Hepatocyte (in vitro differentiated cells): Measurements from ENCODE around the gene DNLZ. TPM values are rescaled to one million over a fixed set of nuclear protein-coding genes. Genes with fewer than 3 reads are reported as not detected.

ENCODE experiments used
- DNase-seq: peaks from one replicate; pipeline ENCODE4 v3.0.0-alpha.2; 2016; ENCODE audit warnings: low spot score
- H2AFZ ChIP-seq: fragments of 200-600 bp; sonication (generic); 2 replicates; pipeline ENCODE4 v1.6.0; 2016; ENCODE audit warnings: antibody characterized with exemption, mild to moderate bottlenecking
- H3K27ac ChIP-seq: fragments of 200-600 bp; sonication (generic); 2 replicates; pipeline ENCODE4 v1.5.1; 2016; ENCODE audit warnings: mild to moderate bottlenecking
- H3K27me3 ChIP-seq: fragments of 200-600 bp; sonication (generic); 2 replicates; pipeline ENCODE4 v1.6.1; 2016
- H3K36me3 ChIP-seq: fragments of 200-600 bp; sonication (generic); replicated peaks from 2 replicates; pipeline ENCODE4 v1.5.1; 2016; ENCODE audit warnings: low read depth; ENCODE audit not compliant: insufficient read depth
- H3K4me1 ChIP-seq: fragments of 200-600 bp; sonication (generic); 2 replicates; pipeline ENCODE4 v1.5.1; 2016; ENCODE audit warnings: mild to moderate bottlenecking, moderate library complexity; ENCODE audit not compliant: insufficient read depth
- H3K4me2 ChIP-seq: fragments of 200-600 bp; sonication (generic); 2 replicates; pipeline ENCODE4 v1.6.0; 2016
- H3K4me3 ChIP-seq: fragments of 200-600 bp; sonication (generic); 2 replicates; pipeline ENCODE4 v1.5.1; 2016; ENCODE audit warnings: mild to moderate bottlenecking
- H3K79me2 ChIP-seq: fragments of 200-600 bp; sonication (generic); 2 replicates; pipeline ENCODE4 v1.6.0; 2017; ENCODE audit warnings: mild to moderate bottlenecking
- H3K9me2 ChIP-seq: fragments of 200-600 bp; sonication (generic); replicated peaks from 2 replicates; pipeline ENCODE4 v1.6.0; 2017; ENCODE audit warnings: mild to moderate bottlenecking; ENCODE audit not compliant: insufficient read depth
- H3K9me3 ChIP-seq: fragments of 200-600 bp; sonication (generic); 2 replicates; pipeline ENCODE4 v1.5.1; 2016; ENCODE audit warnings: low read depth, mild to moderate bottlenecking
- H4K20me1 ChIP-seq: fragments of 200-600 bp; sonication (generic); 2 replicates; pipeline ENCODE4 v1.6.0; 2016; ENCODE audit warnings: mild to moderate bottlenecking; ENCODE audit not compliant: insufficient read depth, poor library complexity, severe bottlenecking
- EZH2 ChIP-seq: fragments of 200-600 bp; sonication (generic); IDR thresholded peaks from 2 replicates; pipeline ENCODE4 v1.6.1; 2016; ENCODE audit warnings: antibody characterized with exemption, mild to moderate bottlenecking, borderline replicate concordance
- EZH2phosphoT487 ChIP-seq: fragments of 200-600 bp; sonication (generic); IDR thresholded peaks from one replicate; pipeline ENCODE4 v1.6.1; 2018; ENCODE audit warnings: antibody characterized with exemption, mild to moderate bottlenecking, low read depth, moderate library complexity; ENCODE audit not compliant: unreplicated experiment, severe bottlenecking
- WGBS: methylation state at CpG from one replicate; pipeline ENCODE4 v1.1.6; 2016; ENCODE audit warnings: low lambda C conversion rate; ENCODE audit errors: missing lambda C conversion rate; 5-methylcytosine and 5-hydroxymethylcytosine counted together
- polyA plus RNA-seq: library from polyadenylated mRNA; unstranded; fragments of >200 nt; fragmentation: Nextera tagmentation; extraction: Ambion mirVana; gene quantifications from 2 replicates; pipeline ENCODE4 v1.2.1, GENCODE V29; 2016
- total RNA-seq: library from RNA; depleted of rRNA; stranded (reverse); fragments of >200 nt; gene quantifications from 2 replicates; pipeline ENCODE4 v1.2.3, GENCODE V29; 2014
- TF ChIP-seq, protein P1 (sequence below): fragments of 200-600 bp; sonication (generic); IDR thresholded peaks from 2 replicates; pipeline ENCODE4 v1.5.1; 2016; ENCODE audit warnings: antibody characterized with exemption, mild to moderate bottlenecking; ENCODE audit not compliant: poor library complexity

The DNLZ gene
- total and polyA plus RNA-seq, 2 experiments from 2014 or later = 21.5 to 24.3 TPM

DNA sequence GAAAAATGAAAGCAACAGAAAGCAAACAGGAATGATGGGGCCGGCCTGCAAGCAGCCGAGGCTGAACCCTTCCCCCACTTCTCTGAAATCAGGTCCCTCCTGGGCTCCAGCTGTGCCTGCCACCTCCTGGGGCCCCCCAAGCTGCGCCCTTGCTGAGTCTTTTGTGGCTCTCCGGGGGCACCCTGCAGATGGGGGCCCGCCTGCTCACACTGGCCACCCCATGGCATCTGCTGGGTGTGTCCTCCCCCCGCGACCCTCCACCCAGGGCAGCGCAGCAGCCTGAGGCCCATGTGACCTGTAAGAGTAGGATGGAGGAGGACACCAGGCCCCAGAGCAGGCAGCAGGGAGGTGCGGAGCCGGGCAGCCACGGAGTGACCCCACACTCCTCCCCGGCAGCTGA is 30.5 kb downstream of the DNLZ start:
- H3K4me2 ChIP-seq = no peak overlapping the region
- no peaks in the 10 kb centered on the region for H3K9me3 ChIP-seq
- DNase-seq = no peak
- H3K9me2 ChIP-seq = no peaks in the 10 kb centered on the region
- TF ChIP-seq, protein P1, sequence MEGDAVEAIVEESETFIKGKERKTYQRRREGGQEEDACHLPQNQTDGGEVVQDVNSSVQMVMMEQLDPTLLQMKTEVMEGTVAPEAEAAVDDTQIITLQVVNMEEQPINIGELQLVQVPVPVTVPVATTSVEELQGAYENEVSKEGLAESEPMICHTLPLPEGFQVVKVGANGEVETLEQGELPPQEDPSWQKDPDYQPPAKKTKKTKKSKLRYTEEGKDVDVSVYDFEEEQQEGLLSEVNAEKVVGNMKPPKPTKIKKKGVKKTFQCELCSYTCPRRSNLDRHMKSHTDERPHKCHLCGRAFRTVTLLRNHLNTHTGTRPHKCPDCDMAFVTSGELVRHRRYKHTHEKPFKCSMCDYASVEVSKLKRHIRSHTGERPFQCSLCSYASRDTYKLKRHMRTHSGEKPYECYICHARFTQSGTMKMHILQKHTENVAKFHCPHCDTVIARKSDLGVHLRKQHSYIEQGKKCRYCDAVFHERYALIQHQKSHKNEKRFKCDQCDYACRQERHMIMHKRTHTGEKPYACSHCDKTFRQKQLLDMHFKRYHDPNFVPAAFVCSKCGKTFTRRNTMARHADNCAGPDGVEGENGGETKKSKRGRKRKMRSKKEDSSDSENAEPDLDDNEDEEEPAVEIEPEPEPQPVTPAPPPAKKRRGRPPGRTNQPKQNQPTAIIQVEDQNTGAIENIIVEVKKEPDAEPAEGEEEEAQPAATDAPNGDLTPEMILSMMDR = no peak
- TF ChIP-seq EZH2 (no peak), EZH2phosphoT487 (no peak)
- no peaks in the 10 kb centered on the region for H3K36me3 ChIP-seq
- H3K79me2 ChIP-seq = peaks cover 50% of the 10 kb centered on the region
- no peak overlapping the region for H3K27ac ChIP-seq
- no peak overlapping the region for H2AFZ ChIP-seq
- H3K27me3 ChIP-seq = no peaks in the 10 kb centered on the region
- no peak overlapping the region for H3K4me3 ChIP-seq
- H3K4me1 ChIP-seq = peaks cover 13% of the 10 kb centered on the region
- WGBS = 96% methylated on average over 12 of the region's 12 CpGs
- peaks cover 37% of the 10 kb centered on the region for H4K20me1 ChIP-seq

DNA sequence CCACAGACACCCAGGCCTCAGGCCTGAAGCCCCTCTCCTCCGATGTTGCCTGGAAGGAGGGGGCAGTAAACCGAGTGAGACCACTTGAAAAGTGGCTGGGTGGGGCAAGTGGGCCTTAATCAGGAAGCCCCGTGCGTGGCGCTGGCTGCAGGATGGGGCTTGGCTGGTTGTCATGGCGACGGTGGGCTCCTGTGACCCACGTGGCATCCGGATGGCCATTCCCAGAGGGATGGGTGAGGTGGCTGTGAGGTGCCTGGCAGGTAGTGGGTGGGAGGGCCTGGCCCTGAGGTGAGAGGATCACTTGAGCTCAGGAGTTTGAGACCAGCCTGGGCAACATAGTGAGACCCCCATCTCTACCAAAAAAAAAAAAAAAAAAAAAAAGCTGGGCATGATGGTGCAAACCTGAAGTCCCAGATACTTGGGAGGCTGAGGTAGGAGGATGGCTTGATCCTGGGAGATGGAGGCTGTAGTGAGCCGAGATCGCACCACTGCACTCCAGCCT is 31.0 kb downstream of the DNLZ start:
- peaks cover 54% of the 10 kb centered on the region for H3K79me2 ChIP-seq
- peaks cover 13% of the 10 kb centered on the region for H3K4me1 ChIP-seq

DNA sequence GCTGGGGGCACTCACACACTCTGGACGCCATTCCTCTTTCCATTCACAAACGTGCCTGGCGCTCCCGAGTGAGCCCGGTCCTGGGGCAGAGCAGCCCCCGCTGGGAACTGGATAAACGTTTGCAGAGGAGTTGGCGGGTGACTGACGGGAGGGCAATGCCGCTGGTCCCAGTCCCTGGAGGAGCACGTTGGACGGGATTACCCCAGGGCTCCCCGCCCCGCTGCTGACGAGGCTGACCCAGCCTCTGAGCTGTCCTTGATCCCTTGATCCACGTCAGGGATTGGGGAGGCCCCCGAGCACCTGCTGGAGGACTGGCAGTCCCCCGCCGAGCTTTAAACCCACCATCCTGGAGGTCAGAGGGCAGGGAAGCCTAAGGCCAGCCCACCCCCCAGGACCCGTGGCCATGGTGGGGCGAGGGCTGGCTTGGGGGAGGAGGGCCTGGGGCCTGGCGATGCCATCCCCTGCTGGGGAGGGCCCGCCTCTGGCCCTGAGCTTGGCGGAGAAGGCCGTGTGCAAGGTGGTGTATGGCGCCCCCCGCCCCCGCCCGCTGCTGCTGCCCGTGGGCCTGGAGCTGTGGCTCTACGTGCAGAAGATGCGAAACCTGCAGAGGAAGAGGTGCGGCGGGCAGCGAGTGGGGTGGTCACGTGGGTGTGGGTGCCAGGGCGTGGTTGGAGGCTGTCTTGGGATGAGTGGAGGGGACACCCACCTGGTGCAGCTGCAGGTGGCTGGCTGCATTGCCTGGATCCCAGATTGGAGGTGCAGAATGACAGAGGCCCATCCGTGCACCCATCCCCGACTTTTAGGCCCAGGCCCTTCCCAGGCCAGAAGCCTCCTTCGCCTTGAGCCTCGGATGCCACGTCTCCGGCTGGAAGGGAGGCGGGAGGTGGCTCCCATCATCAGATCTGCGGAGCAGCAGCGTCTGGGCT is 31.7 kb downstream of the DNLZ start:
- Histone ChIP-seq H3K9me2 (no peaks in the 10 kb centered on the region), H4K20me1 (peaks cover 37% of the 10 kb centered on the region), H3K27me3 (no peaks in the 10 kb centered on the region), H3K27ac (no peak overlapping the region), H3K36me3 (no peaks in the 10 kb centered on the region), H3K4me3 (no peak overlapping the region), H3K79me2 (peaks cover 54% of the 10 kb centered on the region), H3K4me1 (peaks cover 16% of the 10 kb centered on the region), H3K4me2 (no peak overlapping the region), H3K9me3 (no peaks in the 10 kb centered on the region), H2AFZ (no peak overlapping the region)
- no peak for DNase-seq
- TF ChIP-seq, protein P1 = no peak
- TF ChIP-seq EZH2phosphoT487 (no peak), EZH2 (no peak)
- WGBS = 87% methylated on average over 36 of the region's 46 CpGs

More for the DNA sequence above, 31.0 kb downstream of the DNLZ start:
- DNase-seq = no peak
- H3K9me3 ChIP-seq = no peaks in the 10 kb centered on the region
- no peak overlapping the region for H3K4me2 ChIP-seq
- H3K27me3 ChIP-seq = no peaks in the 10 kb centered on the region
- no peak overlapping the region for H3K4me3 ChIP-seq
- H2AFZ ChIP-seq = no peak overlapping the region
- no peak overlapping the region for H3K27ac ChIP-seq
- no peaks in the 10 kb centered on the region for H3K9me2 ChIP-seq
- H3K36me3 ChIP-seq = no peaks in the 10 kb centered on the region
- TF ChIP-seq, protein P1 = no peak
- no peak for TF ChIP-seq EZH2phosphoT487
- no peak for TF ChIP-seq EZH2
- peaks cover 37% of the 10 kb centered on the region for H4K20me1 ChIP-seq
- 86% methylated on average over 11 of the region's 11 CpGs for WGBS
